IMR-90 (cell line): ENCODE results near the gene PHAX. TPM values are rescaled to one million over a fixed set of nuclear protein-coding genes. Genes with fewer than 3 reads are reported as not detected.
"Not testable (repeated sequence)": the region's sequence is repeated elsewhere in the genome, so short reads cannot be mapped to it uniquely, and the experiment has no call there.

Experiments
- ATAC-seq: fragments of 200-7000 bp; cut with Tn5 transposase; 2 replicates; pipeline ENCODE4 v1.9.1; 2020; ENCODE audit warnings: low read depth, mild to moderate bottlenecking, moderate library complexity
- BruUV-seq: library from RNA; stranded (reverse); fragments of 400-500 nt; replicated peaks from 2 replicates; lab custom pipeline; 2021; lab: Mats Ljungman, UMichigan
- CTCF ChIA-PET: fragments of 300-600 bp; formaldehyde crosslinking; extraction: SDS; loops from one replicate; lab custom pipeline; 2021; ENCODE audit warnings: antibody characterized with exemption; lab: Yijun Ruan, JAX
- POLR2A ChIA-PET: fragments of 300-600 bp; sonication (Branson Sonifier 250); formaldehyde crosslinking; loops from one replicate; lab custom pipeline; 2022; ENCODE audit warnings: antibody characterized with exemption; ENCODE audit not compliant: unreplicated experiment; lab: Charles Lee
- DNase-seq: peaks from one replicate; pipeline ENCODE4 v3.0.0; 2013
- H2AFZ ChIP-seq: replicated peaks from 2 replicates; pipeline ENCODE3; 2013; ENCODE audit warnings: low read length, mild to moderate bottlenecking; ENCODE audit not compliant: poor library complexity
- H2AK5ac ChIP-seq: 2 replicates; pipeline ENCODE4 v1.6.1; 2013; ENCODE audit warnings: low read depth, low read length, inconsistent platforms
- H2AK9ac ChIP-seq: replicated peaks from 2 replicates; pipeline ENCODE3; 2013; ENCODE audit warnings: mild to moderate bottlenecking, low read depth, low read length, moderate library complexity; ENCODE audit not compliant: poor library complexity
- H2BK120ac ChIP-seq: 2 replicates; pipeline ENCODE4 v1.6.1; 2013; ENCODE audit warnings: low read depth, low read length, inconsistent platforms
- H2BK15ac ChIP-seq: 3 replicates; pipeline ENCODE4 v1.6.1; 2013; ENCODE audit warnings: low read depth, low read length, inconsistent platforms
- H2BK20ac ChIP-seq: 2 replicates; pipeline ENCODE4 v1.6.1; 2013; ENCODE audit warnings: low read depth, mild to moderate bottlenecking, inconsistent platforms, low read length, moderate library complexity
- H2BK5ac ChIP-seq: 2 replicates; pipeline ENCODE4 v1.6.1; 2013; ENCODE audit warnings: mild to moderate bottlenecking, low read depth, low read length, inconsistent platforms; ENCODE audit not compliant: poor library complexity, severe bottlenecking
- H3K14ac ChIP-seq: replicated peaks from 2 replicates; pipeline ENCODE4 v1.6.1; 2013; ENCODE audit warnings: low read depth, low read length, inconsistent platforms
- H3K18ac ChIP-seq: 2 replicates; pipeline ENCODE4 v1.6.1; 2013; ENCODE audit warnings: low read depth, low read length, control low read depth
- H3K23ac ChIP-seq: 2 replicates; pipeline ENCODE4 v1.6.1; 2013; ENCODE audit warnings: low read depth, low read length, inconsistent platforms
- H3K27ac ChIP-seq: 2 replicates; pipeline ENCODE4 v1.5.1; 2013; ENCODE audit warnings: mild to moderate bottlenecking, control low read depth, low read length; ENCODE audit not compliant: insufficient read depth
- H3K27me3 ChIP-seq: 2 replicates; pipeline ENCODE4 v1.6.1; 2013; ENCODE audit warnings: low read length; ENCODE audit not compliant: control insufficient read depth, insufficient read depth
- H3K36me3 ChIP-seq: 2 replicates; pipeline ENCODE4 v1.6.1; 2013; ENCODE audit warnings: low read length, mixed read lengths; ENCODE audit not compliant: control insufficient read depth, insufficient read depth
- H3K4ac ChIP-seq: 2 replicates; pipeline ENCODE4 v1.6.1; 2013; ENCODE audit warnings: low read depth, low read length, inconsistent platforms
- H3K4me1 ChIP-seq: 2 replicates; pipeline ENCODE4 v1.6.1; 2013; ENCODE audit warnings: low read length, mixed read lengths; ENCODE audit not compliant: control insufficient read depth, insufficient read depth
- H3K4me2 ChIP-seq: 2 replicates; pipeline ENCODE4 v1.6.1; 2013; ENCODE audit warnings: low read depth, mild to moderate bottlenecking, control low read depth, low read length, moderate library complexity
- H3K4me3 ChIP-seq: 2 replicates; pipeline ENCODE4 v1.5.1; 2013; ENCODE audit warnings: low read depth, mild to moderate bottlenecking, control low read depth, low read length, moderate library complexity; ENCODE audit not compliant: insufficient read depth
- H3K56ac ChIP-seq: 2 replicates; pipeline ENCODE4 v1.6.1; 2013; ENCODE audit warnings: low read length, inconsistent platforms; ENCODE audit not compliant: insufficient read depth; ENCODE audit errors: extremely low read depth
- H3K79me1 ChIP-seq, 2 experiments: 2 replicates each; pipeline ENCODE4 v1.6.1; 2013; ENCODE audit warnings: low read length in 2 of 2, inconsistent platforms in 1 of 2, low read depth in 1 of 2
- H3K9ac ChIP-seq: 2 replicates; pipeline ENCODE4 v1.6.1; 2013; ENCODE audit warnings: low read depth, low read length, control low read depth
- H3K9me1 ChIP-seq: 2 replicates; pipeline ENCODE4 v1.6.1; 2013; ENCODE audit warnings: low read length, inconsistent platforms; ENCODE audit not compliant: insufficient read depth
- H3K9me3 ChIP-seq: 2 replicates; pipeline ENCODE4 v1.6.1; 2013; ENCODE audit warnings: low read length; ENCODE audit not compliant: control insufficient read depth, insufficient read depth
- H4K20me1 ChIP-seq: 2 replicates; pipeline ENCODE4 v1.6.1; 2013; ENCODE audit warnings: low read length, inconsistent platforms; ENCODE audit not compliant: insufficient read depth
- H4K5ac ChIP-seq: 2 replicates; pipeline ENCODE4 v1.6.1; 2013; ENCODE audit warnings: mild to moderate bottlenecking, low read depth, low read length, control low read depth
- H4K8ac ChIP-seq, 2 experiments: 2 replicates each; pipeline ENCODE4 v1.6.1; 2013; ENCODE audit warnings: low read depth in 2 of 2, low read length in 2 of 2, control low read depth in 1 of 2, inconsistent platforms in 1 of 2
- H4K91ac ChIP-seq: 2 replicates; pipeline ENCODE4 v1.6.1; 2013; ENCODE audit warnings: low read depth, low read length, inconsistent platforms; ENCODE audit not compliant: insufficient read depth
- WGBS, 2 experiments: methylation state at CpG; one replicate each; pipeline versions ENCODE4 v1.1.5 to v1.1.7; 2013; ENCODE audit warnings: missing lambda C conversion rate in 2 of 2; ENCODE audit not compliant: insufficient read length in 1 of 2; ENCODE audit errors: extremely low coverage in 2 of 2; 5-methylcytosine and 5-hydroxymethylcytosine counted together
- dilution Hi-C: fragments of 300-500 bp; cut with HindIII; formaldehyde crosslinking; loops from one replicate; pipeline ENCODE4 v1.14.3; 2018; ENCODE audit warnings: low sequenced_read_pairs; ENCODE audit not compliant: unreplicated experiment
- in situ Hi-C: fragments of 300-500 bp; cut with MboI; formaldehyde crosslinking; loops from 3 replicates; pipeline ENCODE4 v1.14.3; 2019; ENCODE audit warnings: low sequenced_read_pairs, inconsistent platforms, mixed read lengths
- intact Hi-C: fragments of 100-400 bp; cut with micrococcal nuclease; formaldehyde crosslinking; loops from 2 replicates; pipeline ENCODE4 v1.10.0; 2022
- polyA plus RNA-seq, 3 experiments: library from polyadenylated mRNA; depleted of rRNA; stranded (reverse); fragments of >200 nt; gene quantifications; 2 replicates each; pipeline ENCODE4 v1.2.3, GENCODE V29; 2012; ENCODE audit warnings: low replicate concordance in 1 of 3
- total RNA-seq: library from RNA; depleted of rRNA; stranded (reverse); fragments of >200 nt; gene quantifications from 2 replicates; pipeline ENCODE4 v1.2.3, GENCODE V29; 2012

Gene PHAX
- total and polyA plus RNA-seq, 2 of the 4 experiments (the other 2 are of a cell fraction): 32.5 to 46.4 TPM

DNA sequence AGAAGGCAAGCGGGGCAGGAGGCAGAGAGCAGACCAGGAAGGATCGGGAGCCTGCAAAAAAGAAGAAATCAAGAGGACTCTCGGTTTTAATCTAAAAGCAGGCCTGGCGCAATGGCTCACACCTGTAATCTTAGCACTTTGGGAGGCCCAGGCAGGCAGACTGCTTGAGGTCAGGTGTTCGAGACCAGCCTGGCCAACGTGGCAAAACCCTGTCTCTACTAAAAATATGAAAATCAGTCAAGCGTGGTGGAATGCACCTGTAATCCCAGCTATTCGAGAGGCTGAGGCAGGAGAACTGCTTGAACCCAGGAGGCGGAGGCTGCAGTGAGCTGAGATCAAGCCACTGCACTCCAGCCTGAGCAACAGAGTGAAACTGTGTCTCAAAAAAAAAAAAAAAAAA lies 45.6 kb upstream of the PHAX start:
- POLR2A ChIA-PET, H3K4me1 ChIP-seq, H3K9me3 ChIP-seq, intact Hi-C loops, in situ Hi-C loops, H2AFZ ChIP-seq, BruUV-seq, dilution Hi-C loops, H2BK15ac ChIP-seq, H3K18ac ChIP-seq, H2BK120ac ChIP-seq, H3K4me3 ChIP-seq, H3K79me1 ChIP-seq, H3K27me3 ChIP-seq, H3K9me1 ChIP-seq, H3K14ac ChIP-seq, H4K91ac ChIP-seq, H2BK20ac ChIP-seq, H3K27ac ChIP-seq, H2AK9ac ChIP-seq, DNase-seq, H4K8ac ChIP-seq, ATAC-seq, H4K20me1 ChIP-seq, H4K5ac ChIP-seq, H3K4me2 ChIP-seq, H3K23ac ChIP-seq, H3K4ac ChIP-seq, H2AK5ac ChIP-seq, H3K9ac ChIP-seq, H2BK5ac ChIP-seq, H3K56ac ChIP-seq: not testable (repeated sequence)
- H3K36me3 ChIP-seq: peaks cover 34% of the 10 kb centered on the region
- CTCF ChIA-PET: interaction anchor here (0.6 kb wide), 1 partner anchor 242 kb away, joined by 4 read pairs; no protein-coding TSS in a partner anchor
- 97% methylated on average over 7 of the region's 9 CpGs; no CpG with 5 or more reads in 1 of the 2 experiments for WGBS, 2 experiments
